CMK (cell line): Measurements from ENCODE around the gene CD207.
"Not testable (repeated sequence)": the region's sequence is repeated elsewhere in the genome, so short reads cannot be mapped to it uniquely, and the experiment has no call there.

ENCODE experiments used
- DNase-seq: peaks from one replicate; pipeline ENCODE4 v3.0.0-alpha.2; 2010; ENCODE audit warnings: low read depth

CD207 gene

DNA sequence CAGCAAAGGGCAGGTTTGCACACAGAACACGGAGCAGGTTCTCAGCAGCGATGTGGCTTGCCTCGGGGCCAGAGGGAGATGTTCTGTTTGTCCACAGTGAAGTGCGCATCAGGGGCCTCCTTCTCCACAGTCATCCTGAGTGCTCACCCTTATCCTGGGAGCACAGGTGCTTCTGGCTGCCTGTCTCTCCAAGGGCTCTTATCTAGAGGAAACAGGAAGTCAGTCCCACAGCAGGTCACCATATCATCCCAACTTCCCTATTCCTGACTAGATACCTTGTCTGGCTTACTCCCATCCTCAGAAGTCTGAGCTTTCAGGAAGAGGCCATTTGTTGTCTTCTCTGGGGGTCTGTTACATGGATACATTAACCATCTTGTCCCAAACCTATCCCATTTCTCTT, at the start of gene CD207:
Gene CD207, minus strand, starts transcription at position 174 of the 400 bp plus-strand sequence. Its CDS starts 40 bp downstream, at position 134.
- no peak for DNase-seq

DNA sequence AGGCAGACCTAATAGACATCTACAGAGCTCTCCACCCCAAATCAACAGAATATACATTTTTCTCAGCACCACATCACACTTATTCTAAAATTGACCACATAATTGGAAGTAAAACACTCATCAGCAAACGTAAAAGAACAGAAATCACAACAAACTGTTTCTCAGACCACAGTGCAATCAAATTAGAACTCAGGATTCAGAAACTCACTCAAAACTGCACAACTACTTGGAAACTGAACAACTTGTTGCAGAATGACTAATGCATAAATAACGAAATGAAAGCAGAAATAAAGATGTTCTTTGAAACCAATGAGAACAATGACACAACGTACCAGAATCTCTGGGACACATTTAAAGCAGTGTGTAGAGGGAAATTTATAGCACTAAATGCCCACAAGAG, 42.9 kb upstream of the CD207 start:
- not testable (repeated sequence) for DNase-seq

DNA sequence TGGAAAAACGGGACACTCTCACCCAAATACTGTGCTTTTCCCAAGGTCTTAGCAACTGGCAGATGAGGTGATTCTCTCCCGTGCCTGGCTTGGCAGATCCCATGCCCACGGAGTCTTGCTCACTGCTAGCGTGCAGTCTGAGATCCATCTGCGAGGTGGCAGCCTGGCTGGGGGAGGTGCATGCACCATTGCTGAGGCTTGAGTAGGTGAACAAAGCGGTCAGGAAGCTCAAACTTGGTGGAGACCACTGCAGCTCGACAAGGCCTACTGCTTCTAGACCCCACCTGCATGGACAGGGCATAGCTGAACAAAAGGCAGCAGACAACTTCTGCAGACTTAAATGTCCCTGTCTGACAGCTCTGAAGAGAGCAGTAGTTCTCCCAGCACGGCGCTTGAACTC, 40.5 kb upstream of the CD207 start:
- DNase-seq, result not testable (repeated sequence)

DNA sequence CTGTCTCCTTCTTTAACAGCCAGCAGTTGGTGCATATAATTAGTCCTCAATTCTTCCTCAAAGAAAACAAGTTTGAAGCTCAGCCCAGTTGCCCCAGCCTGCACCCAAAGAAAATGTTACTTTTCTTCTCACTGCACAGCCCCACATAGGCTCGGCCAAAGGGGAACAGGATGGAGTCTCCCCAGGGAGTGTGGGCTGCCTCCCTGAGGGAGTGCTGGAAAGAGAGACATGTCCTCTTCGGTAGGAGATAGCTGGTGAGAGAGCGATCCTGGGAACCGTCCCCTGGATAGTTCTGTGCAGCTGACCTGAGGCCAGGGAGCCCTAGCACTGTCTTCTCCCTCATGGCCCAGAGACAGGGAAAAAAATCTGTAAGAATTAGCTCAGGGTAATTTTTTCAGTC, 37.9 kb upstream of the CD207 start:
- no peak for DNase-seq

DNA sequence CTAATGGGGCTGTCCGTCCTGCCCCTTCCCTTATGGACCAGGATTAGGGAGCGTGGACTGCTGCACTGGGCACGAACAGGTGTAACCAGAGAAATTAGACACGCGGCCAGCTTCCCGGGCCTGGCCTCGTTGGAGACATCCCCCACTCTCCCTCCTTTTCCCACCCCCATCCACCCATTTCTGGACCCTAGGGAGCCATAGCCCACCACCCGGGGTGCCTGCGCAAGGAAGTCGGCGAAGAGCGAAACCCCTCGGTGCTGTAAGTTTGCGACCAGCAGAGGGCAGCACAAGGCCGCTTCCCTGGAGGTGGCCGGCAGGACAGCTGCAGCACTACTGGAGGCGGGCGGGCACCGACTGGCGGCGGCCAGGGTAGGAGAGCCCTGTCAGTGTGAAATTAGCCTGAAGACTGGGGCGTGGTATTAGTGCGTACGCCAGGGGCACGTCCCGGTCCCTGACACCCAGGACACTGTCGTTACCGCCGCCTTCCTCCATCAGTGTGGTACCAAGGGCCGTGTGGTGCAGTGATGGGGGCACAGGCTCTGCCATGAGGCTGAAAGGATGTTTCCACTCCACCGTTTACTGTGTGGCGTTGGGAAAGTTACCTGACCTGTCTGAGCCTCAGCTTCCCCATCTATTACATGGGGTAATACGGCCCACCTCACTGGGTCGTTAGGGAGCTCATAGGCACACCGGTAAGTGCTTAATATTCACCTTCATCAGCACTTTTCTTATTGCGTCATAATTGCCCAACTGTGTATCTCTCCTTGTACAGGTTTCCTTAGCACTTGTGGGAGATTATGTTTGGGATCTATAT, 36.0 kb upstream of the CD207 start:
- peak; percentile 50 for DNase-seq

DNA sequence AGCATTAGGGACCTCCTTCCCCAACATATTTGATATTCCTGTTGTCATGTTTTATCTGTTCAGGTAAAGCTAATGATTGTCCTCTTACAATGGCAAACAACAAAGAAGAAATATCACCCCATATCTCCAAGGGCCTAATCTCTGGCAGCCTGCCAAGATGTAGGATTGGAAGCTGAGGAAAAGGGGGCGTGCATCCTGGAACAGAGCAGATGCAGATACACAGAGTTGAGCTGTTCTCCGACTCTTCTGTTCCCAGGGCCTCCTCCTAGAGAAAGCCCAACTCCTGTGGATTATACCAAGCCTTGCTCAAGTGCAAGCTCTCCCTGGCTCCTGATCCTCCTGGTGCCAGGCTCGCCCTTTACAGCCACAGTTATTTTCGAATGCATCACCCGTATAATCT, 35.2 kb upstream of the CD207 start:
- DNase-seq, result no peak

DNA sequence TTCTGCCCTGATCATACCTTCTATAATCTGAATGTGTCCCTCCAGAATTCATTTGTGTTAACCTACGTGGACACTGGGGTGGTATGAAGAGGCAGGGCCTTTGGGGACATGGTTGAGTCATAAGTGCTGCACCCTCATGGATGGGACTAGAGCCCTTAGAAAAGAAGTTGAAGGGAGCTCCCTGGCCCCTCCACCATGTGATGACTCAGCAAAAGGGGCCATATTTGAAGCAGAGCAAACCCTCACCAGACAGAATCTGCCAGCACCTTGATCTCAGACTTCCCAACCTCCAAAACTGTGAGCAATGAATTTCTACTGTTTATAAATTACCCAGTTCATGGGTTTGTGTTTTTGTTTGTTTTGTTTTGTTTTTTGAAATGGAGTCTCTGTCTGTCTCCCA, 33.4 kb upstream of the CD207 start:
- DNase-seq, result no peak

DNA sequence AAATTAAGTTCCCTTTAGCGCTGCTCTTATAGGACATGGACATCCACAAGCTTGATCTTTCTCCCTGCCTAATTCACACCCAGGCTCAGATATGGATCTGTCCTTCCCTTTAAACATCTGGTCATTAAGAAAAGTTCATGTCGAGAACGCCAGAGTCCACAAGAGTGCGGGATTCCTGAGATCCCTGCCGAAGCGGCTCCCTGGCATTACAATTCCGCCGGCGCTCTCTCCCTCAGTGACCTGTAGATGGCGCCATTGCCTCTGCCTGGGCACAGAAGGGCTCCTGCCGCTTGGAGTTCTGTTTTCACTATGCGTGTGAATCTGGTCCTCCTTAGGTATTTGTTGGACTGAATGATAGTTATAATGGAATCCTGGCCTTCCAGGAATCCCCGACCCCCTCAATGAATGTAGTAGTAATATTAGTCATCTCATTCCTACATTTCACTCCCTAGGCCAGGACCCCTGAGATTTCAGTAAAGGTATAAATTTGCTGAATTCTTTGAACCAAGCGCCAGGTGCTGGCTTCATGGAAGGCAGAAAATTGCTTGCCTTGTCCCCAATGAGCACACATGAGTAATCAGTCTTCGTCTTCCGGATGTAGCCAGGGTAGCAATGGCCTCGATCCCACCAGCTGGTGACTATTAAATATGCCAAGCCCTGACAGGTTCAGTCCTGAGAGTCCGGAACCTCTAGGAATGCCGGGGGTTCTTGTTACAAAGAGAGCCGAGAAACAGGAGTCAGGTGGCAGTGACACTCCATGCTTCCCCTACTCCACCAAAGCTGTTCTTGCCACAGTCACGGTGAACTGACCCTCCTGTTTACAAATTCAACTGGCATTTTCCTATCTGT, 26.4 kb upstream of the CD207 start:
- DNase-seq, result peak; percentile 47

DNA sequence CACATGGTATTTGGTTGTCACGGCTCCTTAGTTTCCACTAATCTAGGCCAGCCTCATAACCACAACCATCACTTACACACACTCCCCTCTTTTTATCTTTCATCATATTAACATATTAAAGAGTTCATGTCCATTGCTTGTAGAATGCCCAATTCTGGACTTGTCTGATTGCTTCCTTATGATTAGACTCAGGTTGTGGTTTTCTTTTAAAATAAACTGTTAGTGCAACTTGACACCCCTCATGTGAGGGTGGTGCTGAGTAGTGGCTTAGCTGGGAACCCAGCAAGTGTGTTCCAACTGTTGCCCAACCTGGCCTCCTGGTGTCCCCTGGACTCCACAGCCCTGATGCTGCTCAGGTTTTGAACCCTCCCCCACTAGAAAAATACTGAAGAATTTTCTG, 20.1 kb upstream of the CD207 start:
- no peak for DNase-seq

DNA sequence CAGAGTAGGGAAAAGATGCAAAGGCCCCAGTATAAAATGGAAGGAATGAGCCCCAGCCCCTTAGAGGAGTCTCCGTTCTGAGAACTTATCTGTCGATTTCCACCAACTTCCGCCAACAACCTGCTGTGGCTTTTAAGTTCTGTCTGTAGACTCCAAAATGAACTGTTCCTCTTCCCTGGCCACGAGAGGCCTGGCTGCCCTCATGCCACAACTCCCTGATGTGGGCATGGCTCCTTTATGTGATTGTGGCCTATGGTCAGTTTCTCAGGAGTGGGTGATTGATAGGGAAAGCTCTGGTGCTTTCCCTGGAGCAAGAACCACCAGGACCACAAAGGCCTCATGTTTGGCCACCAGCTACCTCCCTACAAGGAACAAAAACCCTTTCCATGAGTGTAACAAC, 18.8 kb upstream of the CD207 start:
- DNase-seq, result peak; percentile 43

DNA sequence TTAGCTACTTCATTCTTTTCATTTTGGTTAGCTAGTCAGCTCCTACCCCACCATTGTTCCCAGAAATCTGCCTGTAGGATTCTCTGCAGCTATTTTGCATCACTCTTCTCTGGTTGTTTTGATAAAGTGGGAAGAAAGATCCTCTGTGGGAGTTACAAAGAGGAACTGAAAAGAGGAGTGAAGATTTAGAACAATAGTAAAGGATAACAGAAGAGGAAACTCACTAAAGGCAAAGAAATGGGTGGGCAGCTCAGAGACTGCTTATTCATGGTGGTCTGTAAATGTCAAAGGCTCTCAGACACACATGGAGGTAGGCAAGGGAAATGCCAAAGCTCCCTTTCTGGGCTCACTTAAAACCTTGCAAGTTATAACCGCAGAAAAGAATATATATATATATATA, 17.2 kb upstream of the CD207 start:
- DNase-seq, result no peak

DNA sequence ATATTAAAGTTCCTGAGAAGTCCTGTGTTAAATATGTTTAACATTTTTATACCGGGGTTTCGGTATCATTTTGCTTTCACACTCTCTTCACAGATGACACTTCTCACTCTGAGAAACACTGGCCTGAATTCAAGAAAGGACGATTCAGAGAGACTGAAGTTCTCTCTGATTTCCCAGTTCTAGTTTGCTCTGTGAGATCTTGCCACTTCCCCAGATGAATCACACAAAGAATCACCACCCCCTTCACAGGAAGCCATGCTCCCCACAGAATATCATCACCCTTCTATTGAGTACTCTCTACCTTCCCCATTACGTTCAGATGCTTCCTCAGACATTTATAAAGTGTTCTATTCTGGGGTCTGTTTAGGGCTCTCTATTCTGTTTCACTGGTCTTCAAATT, 16.1 kb upstream of the CD207 start:
- DNase-seq, result no peak

DNA sequence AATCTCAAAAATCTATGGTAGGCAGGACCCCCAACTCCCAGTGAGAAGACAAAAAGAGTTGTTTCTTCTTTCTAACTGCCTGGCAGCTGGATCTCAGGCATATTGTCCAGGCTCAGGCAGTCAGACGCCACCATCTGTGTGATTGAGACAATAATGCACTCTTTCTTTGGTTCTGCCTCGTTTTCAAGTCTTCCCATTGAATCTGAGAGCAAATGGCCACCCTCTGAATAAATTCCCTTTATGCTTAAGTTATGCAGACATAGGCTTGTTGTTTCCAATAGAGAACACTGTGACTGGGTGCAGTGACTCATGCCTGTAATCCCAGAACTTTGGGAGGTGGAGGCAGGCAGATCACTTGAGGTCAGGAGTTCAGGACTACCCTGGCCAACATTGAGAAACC, 15.3 kb upstream of the CD207 start:
- no peak for DNase-seq

DNA sequence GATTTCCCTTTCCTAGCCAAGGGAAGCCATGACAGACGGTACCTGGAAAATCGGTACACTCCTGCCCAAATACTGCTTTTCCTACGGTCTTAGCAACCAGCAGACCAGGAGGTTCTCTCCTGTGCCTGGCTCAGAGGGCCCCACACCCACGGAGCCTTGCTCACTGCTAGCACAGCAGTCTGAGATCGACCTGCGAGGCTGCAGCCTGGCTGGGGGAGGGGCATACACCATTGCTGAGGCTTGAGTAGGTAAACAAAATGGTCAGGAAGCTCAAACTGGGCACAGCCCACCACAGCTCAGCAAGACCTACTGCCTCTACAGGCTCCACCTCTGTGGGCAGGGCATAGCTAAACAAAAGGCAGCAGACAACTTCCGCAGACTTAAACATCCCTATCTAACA, 6.8 kb upstream of the CD207 start:
- no peak for DNase-seq

DNA sequence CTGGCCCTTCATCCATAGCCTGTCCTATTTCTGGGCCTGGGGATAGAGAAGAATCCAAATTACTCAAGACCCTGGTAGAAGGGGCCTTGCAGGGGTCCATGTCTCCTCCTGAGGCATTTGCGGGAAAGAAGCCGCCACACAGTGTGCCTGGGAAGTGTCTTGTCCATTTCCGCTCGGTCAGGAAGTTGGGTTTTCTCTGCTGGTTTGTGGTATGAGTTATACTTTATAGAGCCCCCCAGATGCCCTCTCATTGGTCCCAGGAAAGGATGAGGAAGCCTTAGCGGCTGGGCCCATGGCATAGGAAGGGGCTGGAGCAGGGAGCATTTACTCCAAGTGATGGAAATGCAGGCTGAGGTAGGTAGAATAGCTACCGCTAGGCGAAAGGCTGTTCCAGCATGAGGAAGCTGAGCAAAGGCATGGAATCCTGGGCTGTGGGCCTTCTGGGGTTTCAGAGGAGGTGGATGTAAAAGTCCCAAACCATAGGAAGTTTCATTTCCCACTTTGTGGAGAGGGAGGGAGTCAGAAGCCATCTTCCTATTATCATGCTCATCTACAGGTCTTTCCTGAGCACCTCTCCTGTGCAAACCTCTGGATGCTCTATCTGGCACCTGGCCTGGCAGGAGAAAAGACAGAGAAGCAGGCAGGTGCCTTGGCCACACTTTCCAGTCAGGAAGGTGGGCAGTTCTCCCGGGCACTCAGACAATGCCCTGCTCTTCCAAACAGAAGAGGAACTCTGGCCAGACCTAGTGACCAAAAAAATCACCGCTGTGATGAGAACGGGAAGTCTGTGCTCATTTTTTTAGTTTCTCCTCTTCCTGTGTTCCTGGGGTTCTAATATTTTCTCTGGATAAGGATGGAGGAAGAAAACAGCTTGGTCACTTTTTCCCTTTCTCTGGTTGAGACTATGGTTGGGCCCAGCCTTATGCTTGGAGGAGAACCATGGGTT, 2.6 kb upstream of the CD207 start:
- DNase-seq, result no peak

DNA sequence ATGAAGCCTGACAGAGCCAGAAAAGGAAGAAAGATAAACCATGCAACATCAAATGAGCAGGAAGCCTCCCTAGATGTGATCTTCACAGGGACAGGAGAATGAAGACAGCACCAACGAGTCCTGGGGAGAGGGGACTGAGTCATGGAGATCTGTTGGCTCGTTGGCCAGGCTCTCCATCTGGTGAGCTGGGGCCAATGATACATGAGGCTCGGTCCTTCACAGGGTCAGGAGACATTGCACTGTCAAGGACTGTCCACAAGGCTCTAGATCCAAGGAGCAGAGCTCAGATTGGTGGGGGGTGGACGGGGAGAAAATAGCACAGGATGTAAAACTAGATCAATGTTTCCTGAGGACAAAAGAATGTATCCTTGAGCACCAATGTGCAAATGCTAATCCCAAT, 735 bp downstream of the CD207 start:
- no peak for DNase-seq

DNA sequence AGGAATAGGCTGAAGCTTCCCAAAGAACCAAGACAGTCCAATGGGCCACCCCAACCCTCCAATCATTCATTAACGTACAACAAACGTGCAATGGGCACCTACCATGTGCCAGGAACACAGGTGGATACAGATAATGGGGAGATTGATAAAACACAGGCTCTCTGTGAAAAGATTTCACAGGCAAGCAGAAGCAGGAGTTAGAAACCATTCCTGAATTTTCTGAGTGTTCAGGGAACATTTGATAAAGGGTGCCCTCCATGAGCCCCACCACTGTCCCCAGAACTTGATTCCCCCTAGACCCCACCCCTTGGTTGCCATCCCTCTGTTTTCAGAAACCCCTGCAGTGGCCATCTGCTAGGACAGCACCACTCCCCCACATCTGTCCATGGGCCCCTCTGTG, 1.5 kb downstream of the CD207 start:
- DNase-seq, result no peak

DNA sequence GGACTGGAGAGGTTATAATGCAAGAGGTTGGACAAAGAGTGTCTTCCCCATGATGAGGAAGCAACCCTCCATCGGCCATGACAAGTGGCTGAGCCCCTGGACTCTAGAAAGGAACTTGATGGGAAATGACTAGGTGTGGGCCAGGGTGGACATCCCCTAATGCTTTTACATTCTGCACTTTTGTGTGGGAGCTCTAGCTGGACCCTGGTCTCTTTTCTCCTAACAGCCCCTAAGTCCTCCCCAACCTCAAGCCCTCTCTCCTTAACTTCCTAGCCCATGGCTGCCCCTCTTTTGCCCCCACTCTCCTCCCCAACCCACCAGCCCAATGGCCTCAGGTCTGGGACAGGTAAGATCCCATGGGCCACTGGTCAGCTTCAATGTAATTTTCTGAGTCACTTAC, 2.4 kb downstream of the CD207 start:
- DNase-seq, result no peak

DNA sequence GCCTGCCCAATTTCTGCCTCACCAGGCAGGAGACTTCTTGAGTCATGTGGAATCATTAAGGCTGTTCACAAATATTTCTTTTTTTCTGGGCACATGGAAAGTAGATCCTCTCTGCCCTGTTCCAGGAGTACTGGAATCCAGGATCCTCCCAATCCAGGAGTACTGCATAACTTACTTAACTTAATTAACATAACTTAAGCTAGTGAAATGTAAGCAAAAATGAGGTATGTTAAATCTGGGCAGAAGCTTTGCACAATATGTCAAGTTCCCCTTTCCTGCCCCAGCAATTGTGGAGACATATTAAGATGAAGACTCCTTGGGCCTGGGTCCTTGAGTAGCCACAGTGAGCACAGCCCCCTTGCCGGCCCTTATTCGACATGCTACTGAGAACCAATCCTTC, 3.2 kb downstream of the CD207 start:
- no peak for DNase-seq

DNA sequence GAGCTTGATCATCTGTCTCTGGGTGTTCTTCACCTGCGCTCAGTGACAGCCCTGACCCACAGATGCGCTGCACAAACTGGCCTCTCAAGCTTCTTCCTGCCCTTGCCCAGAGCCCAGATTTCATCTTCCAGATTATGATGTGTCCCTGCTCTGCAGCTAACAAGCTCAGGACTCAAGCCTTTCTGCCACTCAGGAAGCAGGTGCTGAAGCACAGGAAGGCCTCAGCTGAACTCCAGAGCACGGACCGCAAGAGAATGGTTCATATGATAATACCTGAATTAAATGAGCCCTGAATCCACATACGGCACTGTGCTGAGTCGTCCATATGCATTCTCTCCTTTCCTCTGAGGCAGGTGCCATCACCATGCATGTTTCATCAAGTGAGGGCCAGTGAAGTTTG, 3.8 kb downstream of the CD207 start:
- no peak for DNase-seq

DNA sequence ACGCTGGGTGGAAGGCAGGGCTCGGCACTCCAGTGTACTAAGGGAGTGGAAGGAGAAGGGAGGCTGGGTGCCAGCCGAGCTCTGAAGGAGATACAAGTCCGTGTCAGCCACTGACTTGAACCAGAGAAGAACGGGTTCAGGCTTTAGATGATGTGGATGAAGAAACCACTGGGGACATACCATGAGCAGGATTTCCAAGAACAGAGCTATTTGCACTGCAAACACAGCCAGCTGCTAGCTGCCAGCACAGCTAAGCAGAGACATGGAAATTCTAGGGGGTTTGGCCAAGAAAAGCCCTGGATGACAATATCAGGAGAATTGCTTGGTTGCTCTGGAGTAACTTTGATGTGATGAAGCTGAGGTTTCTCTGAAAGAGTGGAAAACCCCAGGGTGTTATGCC, 5.2 kb downstream of the CD207 start:
- DNase-seq, result no peak

DNA sequence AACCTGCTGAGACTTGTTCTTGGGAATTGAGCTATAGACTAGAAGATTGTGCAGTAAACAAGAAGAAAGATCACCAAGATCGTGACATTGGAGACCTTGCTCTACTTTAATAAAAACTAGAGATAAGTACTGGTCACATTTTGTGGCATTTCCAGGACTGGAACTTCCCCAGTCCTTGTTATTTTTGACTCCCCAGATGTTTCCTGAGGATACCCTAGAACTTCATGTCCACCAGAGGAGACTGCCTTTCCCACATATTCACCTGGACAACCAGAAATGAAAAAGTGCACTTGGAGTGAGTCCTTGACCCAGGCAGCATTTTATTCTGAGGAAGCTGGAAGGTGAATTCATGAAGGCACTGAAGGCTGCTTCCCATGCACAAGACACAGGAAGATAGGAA, 5.7 kb downstream of the CD207 start:
- DNase-seq, result no peak
